HG03159 (cell line): ENCODE data around the gene C1orf87.

Source experiments
- ATAC-seq: cut with Tn5 transposase; IDR thresholded peaks from one replicate; pipeline ENCODE4 v1.9.1; 2021; ENCODE audit warnings: mild to moderate bottlenecking, moderate library complexity; ENCODE audit not compliant: unreplicated experiment

The C1orf87 gene

DNA sequence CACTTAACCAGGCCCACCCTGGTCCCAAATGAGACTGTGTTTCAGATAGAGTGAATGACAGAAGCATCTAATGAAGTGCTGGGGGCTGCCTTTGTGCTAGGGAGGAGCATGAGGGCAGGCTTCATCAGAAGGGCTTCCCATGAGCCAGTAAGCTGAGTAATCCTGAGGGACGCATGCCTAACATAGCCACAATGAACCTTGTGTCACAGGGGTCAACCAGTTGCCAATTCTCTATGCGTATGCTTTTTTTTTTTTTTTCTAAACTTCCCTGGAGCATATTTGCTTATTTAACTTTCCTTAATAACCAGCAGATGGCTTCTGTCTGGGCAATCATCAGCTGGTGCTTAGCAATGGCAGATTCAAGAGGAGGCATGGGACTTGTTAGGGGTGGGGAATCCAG, 121.5 kb downstream of the C1orf87 start:
- ATAC-seq, result no peak

DNA sequence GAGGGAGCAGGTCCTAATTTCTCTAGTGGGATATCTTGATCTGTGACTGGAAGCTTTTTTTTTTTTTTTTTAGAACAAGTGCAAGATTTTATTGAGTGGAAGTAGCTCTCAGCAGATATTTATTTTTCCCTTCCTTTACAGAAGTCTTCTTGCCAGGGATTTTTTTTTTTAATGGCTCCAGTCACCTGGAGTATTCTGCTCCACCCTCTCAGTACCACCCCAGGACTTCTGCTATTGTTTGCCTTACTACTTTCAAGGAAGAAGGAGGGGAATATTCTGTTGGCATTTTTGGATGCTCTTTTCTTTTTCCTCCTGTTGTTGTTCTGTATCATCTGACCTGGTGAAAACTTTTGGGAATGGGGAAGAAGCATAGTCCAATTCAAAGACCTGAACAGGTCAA, 123.9 kb downstream of the C1orf87 start:
- no peak for ATAC-seq

DNA sequence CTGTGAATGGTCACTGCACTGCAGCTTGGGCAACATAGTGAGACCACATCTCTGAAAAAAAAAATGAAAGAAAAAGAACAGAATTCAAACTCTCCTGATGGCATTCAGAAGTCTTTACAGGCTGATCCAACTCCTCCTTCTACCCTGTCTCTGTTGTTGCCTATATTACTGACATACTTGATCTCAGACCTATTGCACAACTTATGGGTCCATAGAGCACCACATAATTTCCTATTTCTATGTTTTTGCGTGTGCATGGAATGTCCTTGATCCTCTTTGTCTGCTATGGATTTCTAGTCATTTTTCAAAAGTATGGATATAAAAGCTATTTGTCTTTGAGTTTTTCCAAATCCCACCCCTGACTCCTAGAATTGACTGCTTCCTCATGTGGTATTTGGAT, 124.6 kb downstream of the C1orf87 start:
- ATAC-seq, result no peak

DNA sequence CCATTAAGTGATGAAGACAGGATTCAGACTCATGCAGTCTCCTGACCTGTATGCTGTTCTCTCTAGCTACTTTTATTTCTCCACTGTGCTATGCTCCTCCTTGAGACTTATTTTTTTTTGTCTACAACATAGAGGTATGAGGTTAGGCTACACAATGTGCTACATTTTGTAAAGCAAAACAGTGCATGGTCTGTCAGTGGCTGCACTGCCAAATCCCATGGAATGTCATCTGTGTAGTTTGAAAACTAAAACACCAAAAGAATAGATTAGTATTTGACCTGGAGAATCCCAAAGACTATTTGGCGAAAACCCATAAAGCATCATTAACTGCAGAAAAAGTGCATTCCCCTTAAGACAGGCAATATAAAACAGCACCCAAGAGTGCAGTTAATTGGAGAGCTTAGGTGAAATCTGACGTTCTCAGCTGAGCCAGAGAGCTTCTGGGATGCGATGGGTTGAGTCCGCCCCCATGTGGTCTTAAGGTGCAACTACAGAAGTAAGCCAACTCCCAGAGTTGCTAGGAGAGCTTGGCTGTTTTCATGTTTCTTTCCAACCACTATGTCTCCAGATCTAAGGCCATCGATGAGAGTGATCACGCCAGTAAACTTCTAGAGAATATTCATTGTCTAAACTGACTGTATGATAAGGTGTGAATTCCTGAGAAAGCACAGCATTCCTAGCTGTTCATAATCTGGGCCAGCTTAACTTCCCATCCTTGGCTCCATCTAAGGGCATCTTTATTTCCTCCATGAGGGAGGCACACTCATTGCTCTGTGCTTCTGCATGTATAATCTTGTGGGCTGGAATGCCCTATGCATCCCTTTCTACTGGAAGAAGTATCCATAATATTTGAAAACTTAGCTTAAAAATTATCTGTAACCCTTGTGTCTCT, 126.3 kb downstream of the C1orf87 start:
- ATAC-seq, result peak; percentile 94

DNA sequence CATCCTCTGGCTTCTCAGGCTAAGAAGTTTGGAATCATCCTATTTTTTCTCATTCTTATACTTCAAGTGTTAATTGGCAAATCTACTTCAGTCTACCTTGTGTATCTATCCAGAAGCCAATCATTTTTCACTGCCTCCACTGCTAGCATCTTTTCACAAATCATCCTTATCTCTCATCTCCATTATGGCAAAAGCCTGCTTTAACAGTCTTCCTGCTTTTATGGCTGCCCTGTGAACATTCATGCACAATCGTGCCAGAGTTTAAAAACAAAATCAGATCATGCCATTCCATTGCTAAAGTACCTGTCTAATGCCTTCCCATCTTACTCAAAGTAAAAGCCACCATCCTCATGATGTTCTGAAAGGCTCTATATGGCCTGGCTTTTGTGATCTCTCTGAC, 127.8 kb downstream of the C1orf87 start:
- ATAC-seq, result no peak
